HG03439 (cell line): ENCODE data around the gene ADGRG3.
"Not testable (repeated sequence)": the region's sequence is repeated elsewhere in the genome, so short reads cannot be mapped to it uniquely, and the experiment has no call there.

Source experiments
- ATAC-seq: cut with Tn5 transposase; IDR thresholded peaks from one replicate; pipeline ENCODE4 v1.9.1; 2021; ENCODE audit warnings: mild to moderate bottlenecking, moderate library complexity; ENCODE audit not compliant: unreplicated experiment

ADGRG3 gene

DNA sequence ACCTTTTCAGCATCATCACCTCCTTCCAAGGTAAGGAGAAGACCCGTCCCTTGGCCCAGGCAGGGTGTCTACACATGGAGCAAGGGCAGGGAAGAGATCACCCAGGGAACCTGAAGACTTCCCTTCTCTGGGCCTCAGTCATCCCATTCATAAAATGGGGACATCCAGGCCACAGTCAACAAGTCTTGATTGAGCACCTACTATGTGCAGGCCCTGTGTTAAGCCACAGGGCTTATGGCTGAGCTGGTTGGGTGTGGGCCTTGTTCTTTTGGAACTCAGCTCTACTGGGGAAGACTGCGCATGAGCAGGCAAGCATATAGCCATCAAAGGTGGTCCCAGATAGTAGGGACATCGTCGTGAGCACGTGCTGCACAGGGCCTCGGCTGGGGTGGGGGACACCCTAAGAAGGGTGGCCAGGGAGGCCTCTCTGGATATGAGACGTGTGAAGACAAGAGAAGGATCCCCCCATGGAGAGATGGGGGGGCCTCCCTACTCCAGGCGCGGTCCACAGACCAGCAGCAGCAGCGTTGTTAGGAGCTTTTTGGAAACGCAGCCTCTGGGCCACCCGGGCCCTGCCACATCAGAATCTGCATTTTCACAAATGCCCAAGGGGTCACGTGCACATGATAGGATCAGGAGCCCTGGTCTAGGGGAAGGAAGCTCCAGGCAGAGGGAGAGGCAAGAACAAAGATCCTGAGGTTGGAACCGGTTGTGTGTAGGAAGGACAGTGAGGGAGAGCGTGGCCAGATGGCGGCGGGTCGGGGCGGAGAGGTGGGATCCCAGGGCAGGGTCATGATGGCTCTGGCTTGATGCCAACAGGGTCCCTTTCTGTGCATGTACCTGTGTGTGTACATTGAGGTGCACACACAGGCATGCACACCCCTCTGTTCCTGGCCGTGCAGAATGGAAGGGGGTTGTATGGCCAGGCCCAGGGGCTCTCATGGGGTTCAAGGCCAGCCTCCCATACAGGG, 5.9 kb upstream of the ADGRG3 start:
- no peak for ATAC-seq

DNA sequence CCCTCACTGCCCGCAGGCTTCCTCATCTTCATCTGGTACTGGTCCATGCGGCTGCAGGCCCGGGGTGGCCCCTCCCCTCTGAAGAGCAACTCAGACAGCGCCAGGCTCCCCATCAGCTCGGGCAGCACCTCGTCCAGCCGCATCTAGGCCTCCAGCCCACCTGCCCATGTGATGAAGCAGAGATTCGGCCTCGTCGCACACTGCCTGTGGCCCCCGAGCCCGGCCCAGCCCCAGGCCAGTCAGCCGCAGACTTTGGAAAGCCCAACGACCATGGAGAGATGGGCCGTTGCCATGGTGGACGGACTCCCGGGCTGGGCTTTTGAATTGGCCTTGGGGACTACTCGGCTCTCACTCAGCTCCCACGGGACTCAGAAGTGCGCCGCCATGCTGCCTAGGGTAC, 4.7 kb upstream of the ADGRG3 start:
- no peak for ATAC-seq

GRCh38 chr16:57663917-57664661, 4.0 kb upstream of the ADGRG3 start:
- ATAC-seq = no peak

DNA sequence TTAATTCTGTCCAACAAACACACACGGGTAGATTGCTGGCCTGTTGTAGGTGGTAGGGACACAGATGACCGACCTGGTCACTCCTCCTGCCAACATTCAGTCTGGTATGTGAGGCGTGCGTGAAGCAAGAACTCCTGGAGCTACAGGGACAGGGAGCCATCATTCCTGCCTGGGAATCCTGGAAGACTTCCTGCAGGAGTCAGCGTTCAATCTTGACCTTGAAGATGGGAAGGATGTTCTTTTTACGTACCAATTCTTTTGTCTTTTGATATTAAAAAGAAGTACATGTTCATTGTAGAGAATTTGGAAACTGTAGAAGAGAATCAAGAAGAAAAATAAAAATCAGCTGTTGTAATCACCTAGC, 3.5 kb upstream of the ADGRG3 start:
- no peak for ATAC-seq

- ATAC-seq = no peak
Measured at GRCh38 chr16:57665541-57665940, 2.6 kb upstream of the ADGRG3 start.

DNA sequence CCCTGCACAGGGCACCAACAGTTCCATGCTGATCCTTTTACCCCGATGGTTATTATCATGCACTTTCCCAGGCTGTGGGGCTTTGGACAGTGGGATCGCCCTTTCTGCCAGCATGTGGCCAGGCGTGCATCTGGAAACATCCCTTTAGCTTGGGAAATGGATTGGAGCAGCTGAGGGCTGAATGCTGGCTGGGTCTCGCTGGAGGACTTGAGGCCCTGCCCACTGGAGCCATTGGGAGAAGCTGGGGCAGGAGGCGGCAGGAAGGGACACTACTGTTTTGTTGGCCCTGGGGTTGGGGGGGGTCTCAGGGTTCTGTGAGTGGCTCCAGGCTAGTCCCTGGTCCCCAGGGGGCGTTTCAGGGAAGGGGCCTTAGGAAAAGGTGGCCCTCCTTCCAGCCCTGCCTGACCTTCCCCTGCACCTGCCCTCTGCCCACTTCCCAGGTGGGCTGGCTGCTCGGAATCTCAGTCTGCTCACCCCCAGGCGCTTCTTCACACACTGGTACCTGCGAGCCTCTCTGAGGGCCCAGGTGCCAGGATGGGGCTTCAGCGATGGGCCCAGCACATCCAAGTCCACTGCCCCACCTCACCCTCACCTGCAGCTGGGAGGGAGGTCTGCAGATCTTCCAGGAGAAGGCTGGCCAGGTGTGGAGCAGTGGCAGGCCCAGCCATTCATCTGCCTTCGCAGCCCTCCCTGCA, 1.6 kb upstream of the ADGRG3 start:
- ATAC-seq = no peak

- no peak for ATAC-seq
Measured at GRCh38 chr16:57667048-57667525, 1.0 kb upstream of the ADGRG3 start.

DNA sequence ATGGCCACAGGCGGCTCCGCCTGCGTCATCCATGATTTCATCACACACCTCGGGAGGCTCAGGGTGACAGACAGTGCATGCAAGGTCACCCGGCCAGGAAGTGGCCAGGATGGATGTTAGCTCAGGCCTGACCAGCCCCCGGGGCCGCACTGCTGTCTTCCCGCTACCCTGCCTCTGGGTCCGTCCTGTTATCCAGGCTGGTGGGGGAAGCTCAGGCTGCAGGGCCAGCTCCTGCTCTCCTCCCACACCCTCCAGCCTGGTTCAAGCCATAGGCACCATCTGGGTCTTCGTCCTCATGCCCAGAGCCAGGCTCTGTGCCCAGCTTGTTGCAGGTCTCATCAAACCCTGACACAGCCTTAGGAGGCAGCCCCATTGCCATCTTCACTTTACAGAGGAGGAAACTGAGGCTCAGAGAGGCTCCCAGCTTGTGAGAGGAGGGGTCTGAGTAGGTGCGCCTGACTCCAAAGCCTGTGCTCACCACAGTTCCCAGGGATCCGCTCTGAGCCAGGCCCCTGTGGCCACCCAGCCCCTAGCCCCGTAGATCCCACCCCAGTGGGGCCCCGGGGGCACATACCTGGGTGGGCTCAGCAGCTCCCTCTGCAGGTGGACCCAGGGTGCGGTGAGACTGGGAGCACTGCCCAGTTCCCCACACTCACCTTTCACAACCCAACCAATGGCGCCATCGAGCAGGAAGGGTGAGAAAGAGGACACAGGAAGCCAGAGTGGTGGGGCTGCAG, 412 bp upstream of the ADGRG3 start:
- no peak for ATAC-seq

GRCh38 chr16:57668630-57669475, 747 bp downstream of the ADGRG3 start:
- no peak for ATAC-seq

DNA sequence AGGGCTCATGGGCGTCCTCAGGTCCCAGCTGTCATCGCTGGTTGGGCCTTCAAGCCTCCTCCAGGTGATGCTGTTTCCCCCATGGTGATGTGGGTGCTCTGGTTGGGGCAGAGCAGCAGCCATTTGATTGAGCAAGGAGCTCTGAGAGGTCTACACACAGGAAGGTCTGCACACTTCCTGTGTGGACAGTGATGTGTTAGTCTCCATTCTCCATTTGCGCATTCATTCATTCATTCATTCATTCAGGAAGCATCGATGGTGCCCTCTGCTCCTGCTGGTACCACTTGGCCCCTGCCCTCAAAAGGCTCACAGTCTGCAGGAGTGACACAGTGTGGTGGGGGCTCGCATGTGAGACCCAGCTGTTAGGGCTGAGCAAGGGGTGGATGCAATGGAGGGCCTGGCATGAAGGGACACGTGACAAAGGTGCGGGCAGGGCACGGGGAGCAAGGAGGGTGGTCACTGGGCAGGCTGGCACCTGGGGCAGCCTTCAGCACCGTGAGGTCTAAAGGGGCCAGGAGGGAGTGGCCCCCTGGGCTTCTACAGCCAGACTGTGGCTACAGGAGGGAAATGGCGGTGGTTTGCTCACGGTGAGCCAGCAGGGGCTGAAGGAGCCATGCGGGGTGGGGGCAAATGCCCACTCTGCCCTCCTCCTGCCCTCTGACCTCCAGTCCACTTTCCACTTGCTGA, 1.5 kb downstream of the ADGRG3 start:
- ATAC-seq = no peak

DNA sequence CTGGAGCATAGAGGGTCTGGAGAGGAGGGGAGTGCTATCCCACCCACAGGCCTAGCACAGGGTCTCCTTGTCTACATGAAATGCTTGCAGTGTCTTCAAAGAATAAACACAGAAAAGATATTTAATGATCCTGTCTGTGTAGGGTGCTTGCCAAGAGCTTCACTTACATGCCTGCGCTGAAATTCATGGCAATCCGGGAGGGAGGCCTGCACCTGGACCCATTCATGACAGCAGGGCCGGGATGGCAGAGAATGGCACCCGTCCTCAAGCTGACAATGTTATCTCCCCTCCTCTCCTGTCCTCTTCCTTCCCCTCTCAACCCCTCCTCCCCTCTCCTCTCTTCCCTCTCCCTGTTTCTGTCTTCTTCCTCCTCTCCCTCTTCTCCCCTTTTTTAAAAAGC, 2.1 kb downstream of the ADGRG3 start:
- no peak for ATAC-seq

- not testable (repeated sequence) for ATAC-seq
Measured at GRCh38 chr16:57671451-57671850, 3.3 kb downstream of the ADGRG3 start.

- ATAC-seq = no peak
Measured at GRCh38 chr16:57672416-57672815, 4.3 kb downstream of the ADGRG3 start.

DNA sequence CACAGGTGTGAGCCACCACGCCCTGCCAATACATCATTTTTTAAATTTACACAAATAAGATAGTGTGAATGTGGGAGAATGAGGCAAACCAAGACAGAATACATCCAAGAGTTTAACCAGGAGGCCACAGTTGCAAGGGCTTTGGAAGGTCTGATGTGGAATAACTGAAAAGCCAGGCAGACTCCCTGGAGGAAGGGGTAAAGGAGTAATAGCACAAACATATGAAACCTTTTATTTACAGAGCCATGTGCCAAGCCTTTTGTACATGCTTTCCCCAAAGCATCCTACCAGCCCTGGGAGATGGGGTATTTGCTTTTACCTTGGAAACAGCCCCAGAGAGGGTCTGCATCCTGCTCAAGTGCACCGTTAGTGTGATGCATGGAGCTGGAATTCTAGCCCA, 4.7 kb downstream of the ADGRG3 start:
- ATAC-seq = no peak

GRCh38 chr16:57675741-57676551, 7.8 kb downstream of the ADGRG3 start:
- no peak for ATAC-seq

DNA sequence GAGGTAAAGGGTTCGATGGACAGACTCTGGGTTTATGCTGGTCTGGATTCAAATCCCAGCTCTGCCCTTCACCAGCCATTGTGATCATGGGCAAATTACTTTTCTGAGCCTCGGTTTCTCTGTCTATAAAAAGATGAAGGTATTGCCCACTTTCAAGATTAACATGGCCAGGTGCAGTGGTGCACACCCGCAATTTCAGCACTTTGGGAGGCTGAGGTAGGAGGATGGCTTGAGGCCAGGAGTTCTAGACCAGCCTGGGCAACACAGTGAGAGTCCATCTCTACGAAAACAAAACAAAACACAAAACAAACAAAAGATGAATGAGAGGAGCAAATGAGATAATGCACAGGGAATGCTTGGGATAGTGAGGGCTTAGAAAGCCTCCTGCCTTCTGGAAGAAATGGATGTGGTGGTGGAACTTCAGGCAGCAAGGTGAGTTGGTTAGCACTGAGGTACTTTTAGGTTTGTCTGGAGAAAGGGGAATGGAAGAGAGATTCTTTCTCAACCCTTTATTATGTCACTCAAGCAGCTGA, 8.5 kb downstream of the ADGRG3 start:
- ATAC-seq = no peak

DNA sequence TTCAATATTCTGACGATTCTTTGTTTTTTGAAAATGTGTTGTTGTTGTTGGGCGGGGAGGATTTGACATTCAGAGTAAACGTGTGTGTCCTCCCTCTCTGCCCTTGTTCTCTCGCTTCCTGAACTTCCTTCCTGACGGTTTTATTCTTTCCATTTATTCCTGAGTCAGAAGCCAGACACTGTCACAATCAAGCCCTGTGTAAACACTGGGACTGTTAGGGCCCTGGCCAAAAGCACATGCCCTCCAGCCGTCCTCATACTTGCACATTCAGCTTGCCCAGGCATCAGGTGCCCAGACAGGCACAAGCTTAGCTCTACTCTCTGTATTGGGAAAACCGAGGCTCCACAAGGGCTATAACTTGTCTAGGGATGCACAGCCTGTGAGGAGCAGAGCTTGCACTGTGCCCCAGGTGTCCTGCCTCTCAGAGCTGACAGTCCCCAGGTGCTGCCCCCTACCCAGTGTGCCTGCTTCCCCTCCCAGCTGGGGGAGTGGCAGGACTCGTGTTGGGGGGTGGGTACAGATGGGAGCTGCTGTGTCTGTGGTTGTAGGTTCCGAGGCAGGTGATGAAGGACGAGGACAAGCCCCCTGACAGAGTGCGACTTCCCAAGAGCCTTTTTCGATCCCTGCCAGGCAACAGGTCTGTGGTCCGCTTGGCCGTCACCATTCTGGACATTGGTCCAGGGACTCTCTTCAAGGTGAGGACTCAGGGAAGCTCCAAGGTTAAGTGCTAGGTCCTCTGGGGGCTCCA, 9.7 kb downstream of the ADGRG3 start:
- ATAC-seq = no peak
